NCI-H2171 (cell line): ENCODE results near the gene PGPEP1.

Source experiments
- DNase-seq: peaks from one replicate; lab custom pipeline; 2025; lab: John Stamatoyannopoulos, UW

PGPEP1 gene

DNA sequence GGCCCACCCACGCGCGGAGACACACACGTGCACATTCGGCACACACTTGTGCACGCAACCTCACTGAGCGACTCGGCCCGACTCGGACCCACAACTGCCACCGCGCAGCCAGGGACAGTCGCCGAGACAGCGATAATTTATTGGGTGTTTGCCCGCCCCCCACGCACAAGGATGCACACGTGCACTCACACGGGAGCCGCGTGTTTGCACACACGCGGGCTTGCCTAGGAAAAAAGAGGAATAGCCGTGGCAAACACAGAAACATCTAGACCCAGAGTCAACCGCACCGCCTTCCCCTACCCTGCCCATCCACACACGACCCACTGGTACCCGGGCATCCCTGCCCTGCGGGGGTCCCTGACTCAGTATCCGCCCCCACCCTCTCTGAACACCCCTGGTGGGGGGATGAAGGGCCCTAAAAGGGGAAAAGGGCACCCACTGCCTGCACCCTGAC, 77.7 kb downstream of the PGPEP1 start:
- DNase-seq, result no peak

DNA sequence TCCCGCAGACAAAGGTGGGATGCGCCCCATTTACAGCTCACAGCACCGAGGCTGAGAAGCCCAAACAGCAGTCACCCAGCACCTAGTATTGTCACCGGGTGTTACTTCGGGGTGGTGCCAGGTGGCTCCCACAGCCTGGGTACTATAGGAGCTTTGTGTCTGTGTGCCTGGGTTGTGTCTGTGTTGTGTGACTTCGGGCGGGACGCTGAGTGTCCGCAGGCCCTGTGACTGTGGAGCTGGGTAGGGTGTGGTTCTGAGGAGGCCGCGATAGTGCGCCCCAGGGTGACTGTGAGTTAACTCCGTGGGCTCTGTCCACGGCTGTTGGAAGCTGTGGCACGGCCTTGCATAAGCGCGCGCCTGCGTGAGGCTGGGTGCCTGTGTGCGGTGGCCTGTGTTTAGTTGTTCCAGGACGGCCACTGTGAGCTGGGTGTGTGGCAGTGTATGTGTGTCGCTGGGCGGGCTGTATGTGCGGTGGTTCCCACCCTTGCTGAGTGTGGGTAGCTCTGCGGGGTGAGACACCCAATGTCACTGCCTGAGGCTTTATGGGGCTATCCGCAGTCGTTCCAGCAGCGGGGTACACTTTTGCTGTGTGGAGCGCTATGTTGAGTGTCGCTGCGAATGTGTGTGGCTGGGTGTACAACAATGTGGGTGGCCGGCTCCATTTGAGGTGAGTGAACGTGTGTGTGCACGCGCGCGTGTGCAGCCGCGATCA, 78.2 kb downstream of the PGPEP1 start:
- DNase-seq, result no peak

DNA sequence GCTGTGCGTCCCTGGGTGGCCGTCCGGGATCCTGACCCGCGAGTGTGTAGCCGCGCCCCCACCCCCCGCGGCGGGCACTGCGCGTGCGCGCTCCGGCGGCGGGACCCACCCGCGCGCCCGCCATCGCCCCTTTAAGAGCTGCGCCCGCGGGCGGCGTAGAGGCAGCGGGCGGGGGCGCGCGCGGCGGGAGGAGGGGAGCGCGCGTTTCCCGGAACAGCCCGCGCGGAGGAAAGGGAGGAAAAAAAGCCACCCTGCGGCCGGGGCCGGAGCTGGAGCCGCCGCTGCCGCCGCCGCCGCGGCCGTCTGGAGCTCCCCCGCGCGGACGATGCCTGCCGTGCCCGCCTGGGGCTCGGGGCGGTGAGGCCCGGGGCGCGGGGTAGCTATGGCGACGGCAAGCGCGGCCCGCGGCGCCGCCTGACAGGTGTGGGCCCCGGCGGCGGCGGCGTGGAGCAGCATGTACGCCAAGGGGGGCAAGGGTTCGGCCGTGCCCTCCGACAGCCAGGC, 78.8 kb downstream of the PGPEP1 start, which contains the start of gene SSBP4:
SSBP4 (plus strand) TSS at position 204 of the 504 bp plus-strand sequence; CDS start at position 455, 251 bp downstream.
- peak; percentile 79 for DNase-seq
